Esophagus squamous epithelium (tissue), 5 donors: ENCODE measurements around the gene G0S2. TPM values are rescaled to one million over a fixed set of nuclear protein-coding genes. Genes with fewer than 3 reads are reported as not detected.
A peak's percentile ranks its signal among the peaks of the same experiment; 100 is the strongest.

Source experiments
- DNase-seq: peaks from one replicate; lab custom pipeline; 2025; lab: John Stamatoyannopoulos, UW
- H3K27ac ChIP-seq, 4 donors: fragments of 200-600 bp; sonication (generic); one replicate each; pipeline ENCODE4 v1.5.1; 2016 to 2019; ENCODE audit warnings: mild to moderate bottlenecking in 1 of 4
- H3K27me3 ChIP-seq, 4 donors: fragments of 200-600 bp; sonication (generic); 1 replicate in 3 of 4; 2 replicates in 1 of 4; pipeline versions ENCODE4 v1.5.1 to v1.6.0; 2017 to 2021; ENCODE audit warnings: antibody characterized with exemption in 1 of 4
- H3K36me3 ChIP-seq, 3 donors: fragments of 200-600 bp; sonication (generic); one replicate each; pipeline ENCODE4 v1.5.1; 2016 to 2019
- H3K4me1 ChIP-seq, 3 donors: fragments of 200-600 bp; sonication (generic); one replicate each; pipeline ENCODE4 v1.5.1; 2017 to 2019
- H3K4me3 ChIP-seq, 4 donors: fragments of 200-600 bp; sonication (generic); 1 replicate in 3 of 4; 2 replicates in 1 of 4; pipeline ENCODE4 v1.5.1; 2016 to 2019; ENCODE audit warnings: mild to moderate bottlenecking in 2 of 4, moderate library complexity in 1 of 4
- H3K9me3 ChIP-seq, 3 donors: fragments of 200-600 bp; sonication (generic); one replicate each; pipeline ENCODE4 v1.5.1; 2016 to 2019
- CTCF ChIP-seq, 6 experiments: fragments of 450-650 bp in 4 of 6; fragments of 200-600 bp in 2 of 6; sonication (generic) in 2 of 6; IDR thresholded peaks; one replicate each; pipeline ENCODE4 v1.5.1; 2016 to 2019; ENCODE audit warnings: antibody characterized with exemption in 6 of 6, mild to moderate bottlenecking in 4 of 6, moderate library complexity in 4 of 6
- POLR2A ChIP-seq, 4 donors: fragments of 450-650 bp; IDR thresholded peaks; one replicate each; pipeline ENCODE4 v1.6.1; 2017; ENCODE audit warnings: antibody characterized with exemption in 4 of 4, mild to moderate bottlenecking in 4 of 4, moderate library complexity in 3 of 4
- WGBS, 2 donors: methylation state at CpG; one replicate each; pipeline ENCODE4 v1.1.5; 2018; 5-methylcytosine and 5-hydroxymethylcytosine counted together
- intact Hi-C: fragments of 100-400 bp; cut with DNase I; formaldehyde crosslinking; loops from one replicate; pipeline ENCODE4 v1.15.0; 2022
- total RNA-seq, 4 donors: library from RNA; depleted of rRNA; stranded (reverse); fragments of >200 nt; gene quantifications; one replicate each; pipeline ENCODE4 v1.1.0, GENCODE V29; 2016
- donor health status: DM: yes; HTN: yes; CAD: no.

The G0S2 gene
- total RNA-seq, 4 donors from 2014 or later: 6.7 to 25.2 (median 7.1) TPM

- H3K4me3 ChIP-seq: no peak overlapping the region
- peaks cover 0 to 8% (median under 1%) of the 10 kb centered on the region in 3 donors for H3K4me1 ChIP-seq
- intact Hi-C loops: no loop called here
- H3K36me3 ChIP-seq: no peaks in the 10 kb centered on the region
- H3K27me3 ChIP-seq: peaks cover 0 to 4% (median 0%) of the 10 kb centered on the region in 4 donors
- DNase-seq: no peak
- whole genome bisulfite sequencing, 2 donors: 81 to 89% methylated on average over 3 to 4 of the region's 4 CpGs
- TF ChIP-seq POLR2A (IDR thresholded peaks at IDR 0.05) (no peak), CTCF (IDR thresholded peaks at IDR 0.05) (no peak)
- no peak overlapping the region for H3K27ac ChIP-seq
- no peaks in the 10 kb centered on the region for H3K9me3 ChIP-seq
Observed at GRCh38 chr1:209667708-209668107, 7.5 kb upstream of the G0S2 start.

- Histone ChIP-seq H3K9me3 (no peaks in the 10 kb centered on the region), H3K36me3 (no peaks in the 10 kb centered on the region), H3K4me3 (no peak overlapping the region), H3K27me3 (peaks cover 0 to 12% (median 0%) of the 10 kb centered on the region in 4 donors), H3K4me1 (peaks cover 19 to 36% (median 22%) of the 10 kb centered on the region in 3 donors), H3K27ac (no peak overlapping the region)
- 71% methylated on average over 1 of the region's 1 CpG; no CpG with 5 or more reads in 1 of the 2 donors for WGBS, 2 donors
- DNase-seq: no peak
- TF ChIP-seq CTCF (IDR thresholded peaks at IDR 0.05) (no peak), POLR2A (IDR thresholded peaks at IDR 0.05) (no peak)
- intact Hi-C loops: no loop called here
Observed at GRCh38 chr1:209670441-209671082, 4.7 kb upstream of the G0S2 start.

- Histone ChIP-seq H3K27me3 (peaks cover 0 to 32% (median 0%) of the 10 kb centered on the region in 4 donors), H3K36me3 (no peaks in the 10 kb centered on the region), H3K4me3 (no peak overlapping the region), H3K4me1 (peaks cover 28 to 49% (median 33%) of the 10 kb centered on the region in 3 donors), H3K9me3 (no peaks in the 10 kb centered on the region), H3K27ac (peak overlapping the region in 2 of 4 donors; percentile 19 to 34)
- no peak for DNase-seq
- no peak for TF ChIP-seq CTCF (IDR thresholded peaks at IDR 0.05)
- no peak for TF ChIP-seq POLR2A (IDR thresholded peaks at IDR 0.05)
- intact Hi-C loops: no loop called here
- WGBS, 2 donors: 46 to 49% methylated on average over 5 of the region's 5 CpGs
Observed at GRCh38 chr1:209672705-209673630, 2.2 kb upstream of the G0S2 start.

- no peak overlapping the region for H3K4me3 ChIP-seq
Observed at GRCh38 chr1:209673631-209674417, 1.4 kb upstream of the G0S2 start.

More at GRCh38 chr1:209673631-209674417, 1.4 kb upstream of the G0S2 start:
- no peak for TF ChIP-seq POLR2A (IDR thresholded peaks at IDR 0.05)
- TF ChIP-seq CTCF (IDR thresholded peaks at IDR 0.05): no peak
- DNase-seq: no peak
- WGBS, 2 donors: 49 to 61% methylated on average over 7 of the region's 7 CpGs
- H3K36me3 ChIP-seq: no peaks in the 10 kb centered on the region
- H3K9me3 ChIP-seq: no peaks in the 10 kb centered on the region
- H3K4me1 ChIP-seq: peaks cover 28 to 49% (median 33%) of the 10 kb centered on the region in 3 donors
- peak overlapping the region in 2 of 4 donors; percentile 14 to 37 for H3K27ac ChIP-seq
- intact Hi-C loops: no loop called here
- peaks cover 0 to 39% (median 0%) of the 10 kb centered on the region in 4 donors for H3K27me3 ChIP-seq
